ENCODE measurements around the gene WNT9A.

The WNT9A gene

DNA sequence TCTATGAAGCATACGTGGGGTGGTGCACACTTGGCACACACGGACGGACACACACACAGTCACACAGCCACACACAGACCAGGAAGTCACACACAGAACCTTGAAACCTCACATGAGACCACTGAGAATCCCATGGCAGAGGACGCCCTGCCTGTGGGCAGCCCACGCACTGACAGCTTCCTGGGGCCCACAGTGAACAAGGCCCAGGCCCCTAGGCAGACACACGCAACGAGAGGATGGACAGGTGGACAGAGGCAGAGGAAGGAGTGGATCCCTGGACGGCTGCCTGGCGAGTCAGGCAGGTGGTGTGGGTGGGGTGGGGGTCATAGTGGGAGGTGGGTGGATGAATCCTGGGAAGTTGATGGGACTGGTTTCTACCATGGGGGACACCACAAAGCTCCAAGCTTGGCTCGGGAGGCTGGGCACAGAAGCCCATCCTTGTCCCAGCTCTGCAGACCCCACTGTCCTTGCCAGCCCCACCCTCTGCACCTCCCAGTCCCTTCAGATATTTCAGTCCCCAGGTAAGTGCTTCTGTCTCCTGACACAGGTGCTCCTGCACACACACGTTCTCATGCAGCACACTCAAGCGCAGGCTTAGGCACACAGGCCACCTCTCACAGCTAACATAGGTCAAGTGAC, 49.1 kb downstream of the WNT9A start:
- no peak for DNase-seq (ENCODE audit: low read depth in 2 of 2, low spot score in 1 of 2)

GRCh38 chr1:227897704-227898438, 49.9 kb downstream of the WNT9A start:
- no peak for DNase-seq (ENCODE audit: low read depth in 2 of 2, low spot score in 1 of 2)

- no peak for DNase-seq (ENCODE audit: low read depth in 2 of 2, low spot score in 1 of 2)
Observed at GRCh38 chr1:227896710-227897655, 50.7 kb downstream of the WNT9A start.

DNA sequence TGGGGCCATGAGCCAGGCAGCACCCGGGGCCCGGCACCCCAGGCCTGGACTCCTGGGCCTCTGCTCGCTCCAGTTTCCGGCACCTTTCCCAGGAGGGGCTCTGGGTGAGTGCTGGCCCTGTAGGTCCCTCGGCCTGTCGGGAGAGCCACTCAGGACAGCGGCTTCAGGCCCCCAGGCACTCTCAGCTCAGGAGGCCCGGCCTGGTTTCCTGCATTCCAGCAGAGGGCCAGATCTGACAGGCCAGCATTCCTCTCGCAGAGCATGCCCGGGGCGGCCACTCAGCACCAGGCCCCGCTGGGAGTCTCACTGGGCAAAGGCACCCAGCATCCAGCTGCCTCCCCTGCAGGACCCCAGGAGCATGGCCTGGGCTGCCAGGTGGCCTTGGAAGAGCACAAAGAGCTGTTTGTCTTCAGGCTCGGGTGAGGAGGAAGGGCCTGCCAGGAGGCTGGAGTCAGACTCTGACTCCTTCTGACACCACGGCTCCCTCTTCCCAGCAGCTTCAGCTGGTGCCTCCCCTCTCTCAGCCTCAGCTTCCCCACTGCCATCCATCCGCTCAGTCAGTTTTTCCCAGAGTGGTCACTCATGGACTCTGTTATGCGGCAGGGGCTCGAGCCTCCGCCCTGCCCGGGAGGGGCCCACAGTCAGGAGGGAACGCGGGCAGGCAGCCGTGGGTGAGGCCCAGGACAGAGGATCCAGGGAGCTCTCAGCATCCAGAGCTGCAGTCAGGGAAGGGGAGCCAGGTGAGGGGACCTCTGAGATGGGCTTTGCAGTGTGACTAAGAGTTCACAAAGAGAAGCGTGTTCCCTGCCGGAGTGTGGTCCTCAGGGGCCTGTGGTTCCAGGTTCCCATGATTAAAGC, 51.7 kb downstream of the WNT9A start:
- no peak for DNase-seq (ENCODE audit: low read depth in 2 of 2, low spot score in 1 of 2)

DNA sequence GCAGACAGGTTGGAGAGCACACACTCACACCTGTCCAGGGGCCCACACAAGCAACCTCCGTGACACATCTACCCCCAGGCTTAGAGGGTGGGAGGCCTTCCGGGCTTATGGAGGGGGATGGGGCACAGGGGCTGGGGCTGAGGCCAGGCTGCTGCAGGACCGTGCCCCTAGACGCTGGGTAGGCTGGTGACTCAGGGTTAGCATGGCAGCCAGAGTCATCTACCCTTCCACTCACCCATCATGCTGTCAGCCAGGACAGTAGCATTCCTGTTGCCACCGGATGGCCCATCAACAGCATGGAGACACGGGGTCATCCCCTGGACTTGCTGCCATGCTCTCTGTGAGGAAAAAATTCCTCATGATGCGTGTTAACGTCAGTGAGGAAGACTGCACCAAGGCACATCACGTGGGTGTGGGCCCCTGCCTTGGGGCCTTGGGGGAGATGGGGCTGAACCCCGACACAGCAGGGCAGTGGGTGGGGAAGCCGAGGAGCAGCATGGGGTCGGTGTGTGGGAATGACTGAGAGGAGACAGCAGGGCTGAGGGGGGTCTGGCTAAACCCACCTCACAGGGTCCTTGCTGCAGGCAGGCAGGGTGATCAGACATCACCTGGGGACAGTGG, 52.8 kb downstream of the WNT9A start:
- DNase-seq (ENCODE audit: low read depth in 2 of 2, low spot score in 1 of 2) = no peak

GRCh38 chr1:227893949-227894721, 53.6 kb downstream of the WNT9A start:
- DNase-seq (ENCODE audit: low read depth in 2 of 2, low spot score in 1 of 2) = no peak

GRCh38 chr1:227893300-227893948, 54.3 kb downstream of the WNT9A start:
- DNase-seq (ENCODE audit: low read depth in 2 of 2, low spot score in 1 of 2) = no peak

GRCh38 chr1:227892489-227893299, 55.0 kb downstream of the WNT9A start:
- DNase-seq (ENCODE audit: low read depth in 2 of 2, low spot score in 1 of 2) = no peak

DNA sequence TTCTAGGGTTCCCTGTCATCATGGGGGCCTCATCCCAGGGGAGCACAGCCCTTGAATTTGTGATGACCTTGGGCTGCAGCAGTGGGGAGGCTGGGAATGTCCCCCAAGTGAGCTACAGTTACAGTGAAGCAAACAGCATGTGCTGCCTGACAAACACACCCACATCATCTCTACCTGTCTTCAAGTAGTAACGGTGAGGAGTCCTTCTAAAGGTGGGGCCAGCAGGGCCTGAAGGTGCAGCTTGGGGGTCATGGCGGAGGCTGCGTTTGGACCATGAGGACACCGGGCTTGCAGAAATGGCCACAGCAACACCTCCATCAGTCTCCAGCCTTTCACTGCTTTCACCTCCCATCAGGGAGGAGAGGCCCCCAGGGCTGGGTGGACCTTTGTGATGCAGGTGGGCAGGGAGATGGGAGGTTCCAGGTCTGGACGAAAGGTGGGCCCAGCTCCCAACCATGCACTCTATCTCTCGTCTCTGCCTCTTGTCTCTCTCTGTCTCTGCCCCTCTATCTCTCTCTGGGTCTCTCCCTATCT, 55.7 kb downstream of the WNT9A start:
- DNase-seq (ENCODE audit: low read depth in 2 of 2, low spot score in 1 of 2) = no peak

GRCh38 chr1:227891223-227891954, 56.3 kb downstream of the WNT9A start:
- DNase-seq (ENCODE audit: low read depth in 2 of 2, low spot score in 1 of 2) = no peak

- no peak for DNase-seq (ENCODE audit: low read depth in 2 of 2, low spot score in 1 of 2)
Observed at GRCh38 chr1:227890451-227891222, 57.1 kb downstream of the WNT9A start.

DNA sequence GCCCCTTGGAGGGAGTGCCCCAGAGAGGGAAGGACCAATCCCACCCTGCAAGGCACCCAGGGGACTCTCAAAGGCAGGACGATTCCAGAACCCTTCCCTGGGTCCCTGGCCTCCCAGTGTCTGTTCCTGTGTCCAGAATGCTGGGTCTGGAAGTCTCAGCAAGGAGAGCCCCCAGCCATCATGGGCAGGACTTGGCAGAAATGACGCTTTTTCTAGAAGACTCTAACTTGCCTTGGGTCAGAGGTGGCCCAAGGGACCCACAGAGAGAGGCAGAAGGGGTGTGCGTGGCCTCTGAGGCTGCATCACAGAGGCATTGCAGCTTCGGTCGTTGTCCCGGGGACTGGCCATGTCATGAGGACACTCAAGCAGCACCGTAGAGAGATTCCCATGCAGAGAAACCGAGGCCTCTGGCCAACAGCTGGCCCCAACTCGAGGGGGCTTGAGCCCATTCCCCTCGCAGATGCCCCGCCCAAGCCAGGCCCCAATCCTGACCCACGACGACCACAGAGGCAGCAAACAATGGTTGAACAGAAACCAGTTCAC, 57.8 kb downstream of the WNT9A start:
- DNase-seq (ENCODE audit: low read depth in 2 of 2, low spot score in 1 of 2) = no peak

GRCh38 chr1:227889047-227889862, 58.5 kb downstream of the WNT9A start:
- DNase-seq (ENCODE audit: low read depth in 2 of 2, low spot score in 1 of 2) = no peak

DNA sequence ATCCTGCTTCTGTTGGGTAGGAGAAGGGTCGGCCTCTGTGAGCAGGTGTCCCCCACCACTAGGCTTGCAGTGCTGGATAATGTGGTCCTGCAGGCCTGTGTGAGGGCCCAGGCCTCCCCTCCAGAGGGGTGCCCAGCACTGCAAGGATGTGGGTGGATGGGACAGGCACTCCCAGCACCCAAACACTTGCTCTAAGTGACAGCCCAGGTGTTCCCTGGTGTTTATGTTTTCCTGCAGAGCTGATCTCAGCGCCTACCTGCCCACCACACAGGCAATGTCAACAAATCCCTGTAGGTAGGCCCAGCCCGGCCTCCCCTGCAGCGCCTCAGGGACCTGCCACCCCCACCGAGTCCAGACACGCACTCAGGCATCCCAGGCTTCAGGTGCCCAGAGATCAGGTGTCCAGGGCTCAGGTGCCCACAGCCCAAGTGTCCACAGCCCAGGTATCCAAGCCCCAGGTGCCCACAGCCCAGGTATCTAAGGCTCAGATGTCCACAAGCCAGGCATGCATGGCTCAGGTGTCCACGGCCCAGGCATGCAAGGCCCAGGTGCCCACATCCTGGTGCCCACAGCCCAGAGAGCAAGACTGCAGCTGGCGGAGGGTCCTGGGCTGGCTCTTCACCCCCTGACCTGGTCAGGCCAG, 59.2 kb downstream of the WNT9A start:
- DNase-seq (ENCODE audit: low read depth in 2 of 2, low spot score in 1 of 2) = no peak
